ENCODE data around the gene THAP7.

GRCh38 chr22:20989323-20990138 lies 12.4 kb downstream of the THAP7 start:
- TF ChIP-seq POLR2A (IDR thresholded peaks at IDR 0.05) (no peak), CTCF (IDR thresholded peaks at IDR 0.05) (no peak), POLR2AphosphoS5 (IDR thresholded peaks at IDR 0.05) (no peak), EP300 (IDR thresholded peaks at IDR 0.05) (no peak)
